ENCODE measurements around the gene QRICH1.

Gene QRICH1

GRCh38 chr3:49119036-49119435 is 25.2 kb upstream of the QRICH1 start:
- no peak for DNase-seq (ENCODE audit: low read depth in 2 of 2)

- no peak for DNase-seq (ENCODE audit: low read depth in 2 of 2)
Measured at GRCh38 chr3:49112262-49112661, 18.4 kb upstream of the QRICH1 start.

GRCh38 chr3:49111347-49111746 is 17.5 kb upstream of the QRICH1 start:
- no peak for DNase-seq (ENCODE audit: low read depth in 2 of 2)

GRCh38 chr3:49110780-49111179 is 16.9 kb upstream of the QRICH1 start:
- DNase-seq (ENCODE audit: low read depth in 2 of 2): no peak

- no peak for DNase-seq (ENCODE audit: low read depth in 2 of 2)
Measured at GRCh38 chr3:49108346-49108745, 14.5 kb upstream of the QRICH1 start.

- DNase-seq (ENCODE audit: low read depth in 2 of 2): peak; percentile 81
Measured at GRCh38 chr3:49104427-49105291, 10.8 kb upstream of the QRICH1 start, which contains the start of gene QARS1. Gene QARS1, minus strand, starts transcription at chr3:49104757. Its CDS starts 24 bp downstream, at chr3:49104733.

GRCh38 chr3:49104052-49104426 is 10.2 kb upstream of the QRICH1 start:
- no peak for DNase-seq (ENCODE audit: low read depth in 2 of 2)

- no peak for DNase-seq (ENCODE audit: low read depth in 2 of 2)
Measured at GRCh38 chr3:49100046-49100615, 6.3 kb upstream of the QRICH1 start.

- DNase-seq (ENCODE audit: low read depth in 2 of 2): no peak
Measured at GRCh38 chr3:49098910-49099630, 5.2 kb upstream of the QRICH1 start.

- no peak for DNase-seq (ENCODE audit: low read depth in 2 of 2)
Measured at GRCh38 chr3:49098429-49098828, 4.6 kb upstream of the QRICH1 start.

GRCh38 chr3:49092938-49093852 is 676 bp downstream of the QRICH1 start:
- DNase-seq (ENCODE audit: low read depth in 2 of 2): peak; percentile 69 to 74

GRCh38 chr3:49081429-49081828 is 12.4 kb downstream of the QRICH1 start:
- DNase-seq (ENCODE audit: low read depth in 2 of 2): no peak

- no peak for DNase-seq (ENCODE audit: low read depth in 2 of 2)
Measured at GRCh38 chr3:49079270-49079669, 14.6 kb downstream of the QRICH1 start.

- no peak for DNase-seq (ENCODE audit: low read depth in 2 of 2)
Measured at GRCh38 chr3:49076646-49077045, 17.2 kb downstream of the QRICH1 start.

GRCh38 chr3:49076116-49076515 is 17.8 kb downstream of the QRICH1 start:
- no peak for DNase-seq (ENCODE audit: low read depth in 2 of 2)

- DNase-seq (ENCODE audit: low read depth in 2 of 2): no peak
Measured at GRCh38 chr3:49058011-49058410, 35.9 kb downstream of the QRICH1 start.

- no peak for DNase-seq (ENCODE audit: low read depth in 2 of 2)
Measured at GRCh38 chr3:49057268-49057667, 36.6 kb downstream of the QRICH1 start.

- DNase-seq (ENCODE audit: low read depth in 2 of 2): no peak
Measured at GRCh38 chr3:49054344-49054862, 39.5 kb downstream of the QRICH1 start.

GRCh38 chr3:49053543-49053942 is 40.3 kb downstream of the QRICH1 start:
- DNase-seq (ENCODE audit: low read depth in 2 of 2): no peak

GRCh38 chr3:49035281-49035680 is 58.6 kb downstream of the QRICH1 start:
- no peak for DNase-seq (ENCODE audit: low read depth in 2 of 2)

GRCh38 chr3:49034650-49035049 is 59.2 kb downstream of the QRICH1 start:
- no peak for DNase-seq (ENCODE audit: low read depth in 2 of 2)
